Right lobe of liver (tissue), 6 donors: Measurements from ENCODE around the gene ADGRL3. TPM values are rescaled to one million over a fixed set of nuclear protein-coding genes. Genes with fewer than 3 reads are reported as not detected.

Experiments
- ATAC-seq, 4 donors: fragments of 200-7000 bp; cut with Tn5 transposase; one replicate each; pipeline ENCODE4 v1.9.1; 2020; ENCODE audit warnings: mild to moderate bottlenecking in 4 of 4, moderate library complexity in 4 of 4
- DNase-seq, 3 donors: peaks; one replicate each; pipeline ENCODE4 v3.0.0-alpha.2; 2020
- H3K27ac ChIP-seq, 3 donors: fragments of 200-600 bp; one replicate each; pipeline ENCODE4 v1.8.0; 2022
- H3K27me3 ChIP-seq, 2 donors: fragments of 200-600 bp; one replicate each; pipeline ENCODE4 v1.8.0; 2022
- H3K36me3 ChIP-seq, 4 donors: fragments of 200-600 bp; sonication (generic) in 1 of 4; one replicate each; pipeline versions ENCODE4 v1.5.1 to v1.8.0; 2017 to 2022; ENCODE audit warnings: control low read depth in 1 of 4
- H3K4me1 ChIP-seq, 4 donors: fragments of 200-600 bp; sonication (generic) in 1 of 4; one replicate each; pipeline versions ENCODE4 v1.5.1 to v1.8.0; 2017 to 2022; ENCODE audit warnings: control low read depth in 1 of 4
- H3K4me3 ChIP-seq, 3 donors: fragments of 200-600 bp; one replicate each; pipeline ENCODE4 v1.8.0; 2022
- H3K9me3 ChIP-seq, 4 donors: fragments of 200-600 bp; sonication (generic) in 1 of 4; one replicate each; pipeline versions ENCODE4 v1.5.1 to v1.8.0; 2017 to 2022; ENCODE audit warnings: control low read depth in 1 of 4
- CTCF ChIP-seq, 4 donors: fragments of 200-600 bp in 3 of 4; fragments of 450-650 bp in 1 of 4; IDR thresholded peaks; one replicate each; pipeline versions ENCODE4 v1.5.1 to v1.8.0; 2016 to 2022; ENCODE audit warnings: antibody characterized with exemption in 4 of 4, mild to moderate bottlenecking in 2 of 4
- POLR2A ChIP-seq: fragments of 450-650 bp; IDR thresholded peaks from one replicate; pipeline ENCODE4 v1.6.1; 2017; ENCODE audit warnings: antibody characterized with exemption, mild to moderate bottlenecking
- WGBS: methylation state at CpG from one replicate; pipeline ENCODE4 v1.1.6; 2018; ENCODE audit warnings: low coverage, low lambda C conversion rate; ENCODE audit not compliant: insufficient coverage; ENCODE audit errors: missing lambda C conversion rate; 5-methylcytosine and 5-hydroxymethylcytosine counted together
- intact Hi-C, 2 donors: fragments of 100-400 bp; cut with DNase I; formaldehyde crosslinking; loops; one replicate each; pipeline versions ENCODE4 v1.11.2 to v1.14.1; 2022
- total RNA-seq, 6 experiments: library from RNA; depleted of rRNA in 2 of 6; stranded (reverse); fragments of >200 nt in 2 of 6; fragmentation: NEBNext Ultra II Directional in 3 of 6; extraction: Animal tissue kit (Norgen Biotek cat#: 25700) in 3 of 6; gene quantifications; one replicate each; pipeline versions ENCODE4 v1.1.0 to v1.2.4, GENCODE V29; 2016 to 2023
- donor health status: DM: no; HTN: yes; CAD: no.
- donor health status: DM: no; HTN: no; CAD: no.
- donor health status: DM: no; HTN: no; CAD: no.
- donor health status: DM: no; HTN: yes; CAD: no.
- donor health status: DM: no; HTN: yes; CAD: no.

Gene ADGRL3
- total RNA-seq, 6 experiments from 2014 or later, result 0.06 to 1.1 (median 0.35) TPM

GRCh38 chr4:61447918-61448317, 247.8 kb downstream of the ADGRL3 start:
- TF ChIP-seq CTCF (IDR thresholded peaks at IDR 0.05), result no peak
- TF ChIP-seq POLR2A, result no peak
- Histone ChIP-seq H3K4me1 (no peaks in the 10 kb centered on the region), H3K36me3 (no peaks in the 10 kb centered on the region), H3K27me3 (no peaks in the 10 kb centered on the region), H3K27ac (no peak overlapping the region), H3K9me3 (no peaks in the 10 kb centered on the region), H3K4me3 (no peak overlapping the region)
- ATAC-seq (no peak), DNase-seq (no peak)
- 73% methylated on average over 1 of the region's 1 CpG for WGBS
- intact Hi-C loops, result no loop called here

GRCh38 chr4:61451935-61452334, 251.8 kb downstream of the ADGRL3 start:
- DNase-seq (no peak), ATAC-seq (no peak)
- H3K27me3 ChIP-seq, result no peaks in the 10 kb centered on the region
- intact Hi-C loops, result no loop called here
- no peak overlapping the region for H3K27ac ChIP-seq
- no peak overlapping the region for H3K4me3 ChIP-seq
- H3K4me1 ChIP-seq, result no peaks in the 10 kb centered on the region
- H3K9me3 ChIP-seq, result no peaks in the 10 kb centered on the region
- no peak for TF ChIP-seq CTCF (IDR thresholded peaks at IDR 0.05)
- no peak for TF ChIP-seq POLR2A
- 36% methylated on average over 3 of the region's 3 CpGs for WGBS
- H3K36me3 ChIP-seq, result no peaks in the 10 kb centered on the region

- Histone ChIP-seq H3K9me3 (no peaks in the 10 kb centered on the region), H3K4me3 (no peak overlapping the region), H3K27me3 (no peaks in the 10 kb centered on the region), H3K4me1 (no peaks in the 10 kb centered on the region), H3K27ac (no peak overlapping the region), H3K36me3 (no peaks in the 10 kb centered on the region)
- DNase-seq (no peak), ATAC-seq (no peak)
- intact Hi-C loops, result no loop called here
- TF ChIP-seq CTCF (IDR thresholded peaks at IDR 0.05), result no peak
- TF ChIP-seq POLR2A, result no peak
- 31% methylated on average over 1 of the region's 1 CpG for WGBS
Measured at GRCh38 chr4:61461956-61462355, 261.8 kb downstream of the ADGRL3 start.

- no peaks in the 10 kb centered on the region for H3K9me3 ChIP-seq
- no peak for DNase-seq
- no peak for ATAC-seq
- no peak overlapping the region for H3K4me3 ChIP-seq
- TF ChIP-seq CTCF (IDR thresholded peaks at IDR 0.05), result no peak
- no peak for TF ChIP-seq POLR2A
- no peaks in the 10 kb centered on the region for H3K27me3 ChIP-seq
- H3K4me1 ChIP-seq, result no peaks in the 10 kb centered on the region
- no peak overlapping the region for H3K27ac ChIP-seq
- no peaks in the 10 kb centered on the region for H3K36me3 ChIP-seq
- intact Hi-C loops, result no loop called here
- WGBS, result 41% methylated on average over 5 of the region's 5 CpGs
Measured at GRCh38 chr4:61462451-61463326, 262.6 kb downstream of the ADGRL3 start.
